Ishikawa (cell line): ENCODE data around the gene SLC44A1.
A peak's percentile ranks its signal among the peaks of the same experiment; 100 is the strongest.

Experiments used
- CEBPB ChIP-seq: IDR thresholded peaks from 2 replicates; pipeline ENCODE4 v1.6.1; 2012
- CREB1 ChIP-seq: IDR thresholded peaks from 2 replicates; pipeline ENCODE4 v1.6.1; 2012; ENCODE audit warnings: low read depth
- EGR1 ChIP-seq: IDR thresholded peaks from 2 replicates; pipeline ENCODE4 v1.6.1; 2012
- EP300 ChIP-seq: IDR thresholded peaks from 2 replicates; pipeline ENCODE4 v1.6.1; 2012; ENCODE audit warnings: borderline replicate concordance
- FOXM1 ChIP-seq: IDR thresholded peaks from 2 replicates; pipeline ENCODE4 v1.6.1; 2012; ENCODE audit warnings: low read depth, borderline replicate concordance
- NFIC ChIP-seq: IDR thresholded peaks from 2 replicates; pipeline ENCODE4 v1.6.1; 2012
- RAD21 ChIP-seq: IDR thresholded peaks from 2 replicates; pipeline ENCODE4 v1.6.1; 2012; ENCODE audit warnings: low read depth
- TAF1 ChIP-seq: IDR thresholded peaks from 2 replicates; pipeline ENCODE4 v1.6.1; 2012; ENCODE audit warnings: low read depth, mild to moderate bottlenecking
- TCF12 ChIP-seq: IDR thresholded peaks from 2 replicates; pipeline ENCODE4 v1.6.1; 2012; ENCODE audit warnings: low read depth
- TEAD4 ChIP-seq: IDR thresholded peaks from 2 replicates; pipeline ENCODE4 v1.6.1; 2012
- YY1 ChIP-seq: IDR thresholded peaks from 2 replicates; pipeline ENCODE4 v1.6.1; 2012; ENCODE audit warnings: low read depth
- ZBTB7A ChIP-seq: IDR thresholded peaks from 2 replicates; pipeline ENCODE4 v1.6.1; 2012; ENCODE audit warnings: low read depth
- TF ChIP-seq, protein P1 (sequence below): IDR thresholded peaks from 2 replicates; pipeline ENCODE4 v1.6.1; 2012; ENCODE audit warnings: low read depth, mild to moderate bottlenecking
- TF ChIP-seq, protein P2 (sequence below): IDR thresholded peaks from 2 replicates; pipeline ENCODE4 v1.6.1; 2012
- TF ChIP-seq, protein P3 (sequence below): IDR thresholded peaks from 2 replicates; pipeline ENCODE4 v1.6.1; 2012

The SLC44A1 gene

GRCh38 chr9:105419816-105420597 lies 175.6 kb downstream of the SLC44A1 start:
- TF ChIP-seq, protein P1, sequence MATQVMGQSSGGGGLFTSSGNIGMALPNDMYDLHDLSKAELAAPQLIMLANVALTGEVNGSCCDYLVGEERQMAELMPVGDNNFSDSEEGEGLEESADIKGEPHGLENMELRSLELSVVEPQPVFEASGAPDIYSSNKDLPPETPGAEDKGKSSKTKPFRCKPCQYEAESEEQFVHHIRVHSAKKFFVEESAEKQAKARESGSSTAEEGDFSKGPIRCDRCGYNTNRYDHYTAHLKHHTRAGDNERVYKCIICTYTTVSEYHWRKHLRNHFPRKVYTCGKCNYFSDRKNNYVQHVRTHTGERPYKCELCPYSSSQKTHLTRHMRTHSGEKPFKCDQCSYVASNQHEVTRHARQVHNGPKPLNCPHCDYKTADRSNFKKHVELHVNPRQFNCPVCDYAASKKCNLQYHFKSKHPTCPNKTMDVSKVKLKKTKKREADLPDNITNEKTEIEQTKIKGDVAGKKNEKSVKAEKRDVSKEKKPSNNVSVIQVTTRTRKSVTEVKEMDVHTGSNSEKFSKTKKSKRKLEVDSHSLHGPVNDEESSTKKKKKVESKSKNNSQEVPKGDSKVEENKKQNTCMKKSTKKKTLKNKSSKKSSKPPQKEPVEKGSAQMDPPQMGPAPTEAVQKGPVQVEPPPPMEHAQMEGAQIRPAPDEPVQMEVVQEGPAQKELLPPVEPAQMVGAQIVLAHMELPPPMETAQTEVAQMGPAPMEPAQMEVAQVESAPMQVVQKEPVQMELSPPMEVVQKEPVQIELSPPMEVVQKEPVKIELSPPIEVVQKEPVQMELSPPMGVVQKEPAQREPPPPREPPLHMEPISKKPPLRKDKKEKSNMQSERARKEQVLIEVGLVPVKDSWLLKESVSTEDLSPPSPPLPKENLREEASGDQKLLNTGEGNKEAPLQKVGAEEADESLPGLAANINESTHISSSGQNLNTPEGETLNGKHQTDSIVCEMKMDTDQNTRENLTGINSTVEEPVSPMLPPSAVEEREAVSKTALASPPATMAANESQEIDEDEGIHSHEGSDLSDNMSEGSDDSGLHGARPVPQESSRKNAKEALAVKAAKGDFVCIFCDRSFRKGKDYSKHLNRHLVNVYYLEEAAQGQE, result no peak
- TF ChIP-seq CEBPB, result no peak
- no peak for TF ChIP-seq CREB1
- no peak for TF ChIP-seq ZBTB7A
- TF ChIP-seq TCF12, result no peak
- TF ChIP-seq, protein P2, sequence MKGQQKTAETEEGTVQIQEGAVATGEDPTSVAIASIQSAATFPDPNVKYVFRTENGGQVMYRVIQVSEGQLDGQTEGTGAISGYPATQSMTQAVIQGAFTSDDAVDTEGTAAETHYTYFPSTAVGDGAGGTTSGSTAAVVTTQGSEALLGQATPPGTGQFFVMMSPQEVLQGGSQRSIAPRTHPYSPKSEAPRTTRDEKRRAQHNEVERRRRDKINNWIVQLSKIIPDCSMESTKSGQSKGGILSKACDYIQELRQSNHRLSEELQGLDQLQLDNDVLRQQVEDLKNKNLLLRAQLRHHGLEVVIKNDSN, result no peak

GRCh38 chr9:105421154-105421553 lies 176.7 kb downstream of the SLC44A1 start:
- no peak for TF ChIP-seq FOXM1
- no peak for TF ChIP-seq EGR1
- TF ChIP-seq EP300, result no peak
- TF ChIP-seq, protein P1, result no peak
- no peak for TF ChIP-seq TAF1
- TF ChIP-seq YY1, result no peak
- no peak for TF ChIP-seq NFIC
- TF ChIP-seq ZBTB7A, result no peak

DNA sequence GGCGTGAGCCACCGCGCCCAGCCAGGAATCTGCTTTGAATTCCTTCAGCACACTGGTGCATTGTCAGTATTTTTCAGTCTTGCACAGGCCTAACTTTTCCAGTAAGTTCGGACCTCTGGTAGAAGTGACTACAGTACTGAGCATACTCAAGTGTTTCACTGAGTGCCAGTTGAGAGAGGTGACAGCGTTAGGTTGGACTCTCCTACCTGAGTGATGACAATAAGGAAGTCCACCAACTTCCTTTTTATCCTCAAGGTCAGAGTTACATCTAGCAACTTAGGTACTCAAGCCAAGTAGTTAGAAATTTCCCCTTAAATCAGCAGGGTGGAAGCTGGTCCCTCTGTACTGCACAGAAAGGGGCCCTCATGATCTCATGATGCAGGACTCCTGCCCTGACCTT lies 177.4 kb downstream of the SLC44A1 start:
- TF ChIP-seq EP300 (no peak), TEAD4 (no peak), EGR1 (no peak), RAD21 (no peak), YY1 (no peak), CREB1 (no peak), FOXM1 (no peak), TCF12 (no peak), CEBPB (no peak), NFIC (no peak), ZBTB7A (no peak), TAF1 (no peak)
- TF ChIP-seq, protein P2, result no peak
- TF ChIP-seq, protein P3, sequence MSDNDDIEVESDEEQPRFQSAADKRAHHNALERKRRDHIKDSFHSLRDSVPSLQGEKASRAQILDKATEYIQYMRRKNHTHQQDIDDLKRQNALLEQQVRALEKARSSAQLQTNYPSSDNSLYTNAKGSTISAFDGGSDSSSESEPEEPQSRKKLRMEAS, result no peak
- TF ChIP-seq, protein P1, result no peak

DNA sequence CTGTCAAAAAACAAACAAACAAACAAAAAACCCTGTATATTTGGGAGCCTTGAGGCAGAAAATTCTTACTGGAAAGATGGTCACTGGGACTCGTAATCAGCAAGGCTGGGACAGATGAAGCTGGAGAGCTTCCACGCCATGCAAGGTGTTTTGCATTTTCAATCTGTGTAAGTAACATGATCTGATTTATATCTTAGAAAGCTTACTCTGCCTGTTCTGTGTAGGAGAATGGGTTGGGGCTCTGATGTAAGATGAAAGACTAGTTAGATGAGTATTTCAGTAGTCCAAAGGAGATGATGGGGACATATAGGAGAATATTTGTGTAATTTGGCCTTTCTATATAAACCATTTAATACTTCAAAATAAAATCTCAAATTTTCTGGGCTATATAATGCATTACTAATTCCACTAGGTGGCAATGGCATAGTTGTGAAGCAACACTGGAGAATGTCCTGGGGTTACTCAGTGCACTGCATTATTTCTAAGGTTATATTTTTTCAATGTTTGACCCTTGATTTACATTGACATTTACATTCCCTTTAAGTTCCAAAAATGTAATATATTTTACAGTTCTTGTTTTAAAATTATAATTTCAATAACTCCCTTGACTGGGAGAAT lies 181.5 kb downstream of the SLC44A1 start:
- TF ChIP-seq YY1 (no peak), RAD21 (peak; percentile 63)
- TF ChIP-seq, protein P3, result no peak

DNA sequence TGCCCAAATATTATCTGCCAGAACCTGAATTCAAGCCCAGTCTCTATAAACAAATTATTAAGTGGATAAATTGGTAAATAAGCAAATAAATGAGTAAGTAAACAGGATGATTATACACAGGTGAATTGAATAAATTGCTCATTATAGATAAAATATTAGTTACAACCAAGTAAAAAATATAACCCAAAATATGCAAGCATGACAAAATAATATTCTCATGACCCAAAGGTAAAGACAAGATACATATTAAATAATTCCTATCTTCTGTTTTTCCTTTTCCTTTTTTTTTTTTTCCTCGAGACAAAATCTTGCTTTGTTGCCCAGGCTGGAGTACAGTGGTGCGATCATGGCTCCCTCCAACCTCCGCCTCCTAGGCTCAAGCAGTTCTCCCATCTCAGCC lies 182.2 kb downstream of the SLC44A1 start:
- TF ChIP-seq TEAD4 (no peak), YY1 (no peak), ZBTB7A (no peak)
- TF ChIP-seq, protein P3, result no peak
